ENCODE results near the gene GRB10.

GRCh38 chr7:50633414-50633710, 149.3 kb downstream of the GRB10 start:
- no peak for TF ChIP-seq CTCF (IDR thresholded peaks at IDR 0.05)
- no peak for TF ChIP-seq EP300 (IDR thresholded peaks at IDR 0.05)
- no peak for TF ChIP-seq POLR2A (IDR thresholded peaks at IDR 0.05; ENCODE audit: low read depth)
- TF ChIP-seq POLR2AphosphoS5 (IDR thresholded peaks at IDR 0.05), result no peak
